NCI-H2196 (cell line): ENCODE measurements around the gene CXCR4.

Source experiments
- DNase-seq: peaks from one replicate; lab custom pipeline; 2025; ENCODE audit not compliant: unreplicated experiment; lab: John Stamatoyannopoulos, UW

Gene CXCR4

GRCh38 chr2:136117909-136118818 is at the start of gene CXCR4:
TSS of gene CXCR4 (minus strand) at chr2:136118149. CDS start at chr2:136118060, 89 bp downstream.
- peak; percentile 60 for DNase-seq

GRCh38 chr2:136164280-136164776 is 46.4 kb upstream of the CXCR4 start:
- no peak for DNase-seq

DNA sequence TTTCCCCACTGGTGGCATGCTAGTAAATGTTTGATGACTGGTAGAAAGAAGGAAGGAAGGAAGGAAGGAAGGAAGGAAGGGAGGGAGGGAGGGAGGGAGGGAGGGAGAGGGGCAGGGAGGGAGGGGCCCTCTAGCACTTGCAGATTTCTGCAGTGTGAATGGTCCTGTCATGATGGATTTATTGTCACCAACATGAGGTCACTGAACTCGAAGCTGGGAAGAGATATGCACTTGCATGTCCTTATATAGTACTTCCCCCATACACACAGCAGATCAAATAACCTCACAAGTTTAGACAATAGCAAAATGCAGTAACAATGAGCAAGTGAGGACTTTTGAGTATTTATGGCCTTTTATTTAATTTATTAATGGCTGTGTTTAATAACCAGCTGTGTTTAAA is 44.5 kb upstream of the CXCR4 start:
- DNase-seq = no peak

DNA sequence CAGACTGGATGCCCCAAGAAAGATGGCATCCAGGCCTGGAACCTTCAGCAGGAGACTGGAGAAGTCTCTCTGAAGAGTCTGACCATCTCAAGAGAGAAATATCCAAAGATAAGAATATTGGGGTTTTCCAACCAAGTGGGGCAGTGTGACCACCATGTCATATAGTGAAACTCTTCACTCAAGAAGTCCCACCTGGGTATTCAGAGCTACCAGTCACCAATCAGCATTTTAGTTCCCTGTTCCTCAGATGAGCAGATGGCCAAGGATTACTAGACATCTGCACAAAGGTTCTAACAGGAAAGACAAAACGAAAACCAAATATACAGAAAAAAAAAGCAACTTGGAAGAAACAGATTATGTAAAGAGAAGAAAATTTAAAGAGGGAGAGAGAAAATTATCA is 38.5 kb upstream of the CXCR4 start:
- DNase-seq = no peak

DNA sequence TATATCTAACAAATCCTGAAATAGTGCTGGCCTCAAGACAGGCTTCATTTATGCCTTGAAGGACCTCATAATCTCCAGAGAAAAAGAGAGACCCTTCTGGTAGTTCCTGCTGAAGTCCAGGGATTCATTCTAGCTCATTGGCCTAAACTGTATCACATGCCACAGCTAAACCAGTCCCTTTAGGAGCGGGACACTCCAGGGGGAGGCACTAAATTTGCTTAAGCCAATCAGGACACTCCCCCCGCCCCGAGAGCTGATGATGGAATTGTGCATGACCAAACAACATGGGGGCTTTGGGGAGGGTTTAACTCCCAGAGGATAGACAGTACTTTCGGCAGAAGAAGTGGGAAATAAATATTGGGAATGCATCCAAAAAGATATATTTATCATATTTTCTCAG is 36.4 kb upstream of the CXCR4 start:
- DNase-seq = no peak

DNA sequence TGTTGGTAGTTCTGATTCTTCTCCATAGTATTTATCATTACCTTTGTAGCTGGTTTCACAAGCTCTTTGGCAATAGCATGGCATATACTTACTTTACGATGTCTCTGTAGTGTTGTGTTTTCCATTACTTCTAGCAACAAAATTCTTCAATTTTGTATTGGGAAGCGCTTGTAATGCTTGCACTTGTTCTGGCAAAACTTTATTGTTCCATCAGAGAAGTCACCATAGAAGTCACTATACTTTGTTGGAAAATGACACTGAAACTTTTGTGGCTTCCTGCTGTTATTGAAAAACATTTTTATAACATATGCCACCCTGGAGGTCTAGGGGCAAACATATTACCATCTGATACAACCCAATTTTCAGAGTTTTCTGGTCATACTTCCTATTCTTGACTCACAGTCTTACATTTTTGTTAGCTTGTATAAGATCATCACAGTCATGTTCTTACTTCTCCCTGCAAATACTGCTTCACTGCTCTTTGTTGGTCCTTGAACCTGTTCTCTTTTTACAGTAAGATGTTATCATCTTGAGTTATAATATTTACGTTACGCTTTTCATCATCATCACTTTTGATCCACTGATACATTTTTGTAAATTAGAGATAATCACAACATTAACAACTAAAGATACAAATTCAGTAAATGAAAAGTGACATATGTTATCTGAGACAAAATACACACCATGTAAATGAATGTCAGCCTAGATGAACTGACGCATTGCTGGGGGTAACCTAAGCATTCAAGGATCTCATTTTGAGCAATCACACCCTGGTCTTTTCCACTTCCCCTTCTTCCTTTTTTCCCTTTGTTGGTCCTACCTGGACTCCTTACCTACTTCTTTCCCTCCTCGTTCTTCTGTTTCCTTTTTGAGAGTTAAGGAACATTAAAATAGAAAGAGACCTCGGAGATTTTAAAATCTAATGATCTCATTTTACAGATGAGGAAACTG is 33.3 kb upstream of the CXCR4 start:
- DNase-seq = no peak

DNA sequence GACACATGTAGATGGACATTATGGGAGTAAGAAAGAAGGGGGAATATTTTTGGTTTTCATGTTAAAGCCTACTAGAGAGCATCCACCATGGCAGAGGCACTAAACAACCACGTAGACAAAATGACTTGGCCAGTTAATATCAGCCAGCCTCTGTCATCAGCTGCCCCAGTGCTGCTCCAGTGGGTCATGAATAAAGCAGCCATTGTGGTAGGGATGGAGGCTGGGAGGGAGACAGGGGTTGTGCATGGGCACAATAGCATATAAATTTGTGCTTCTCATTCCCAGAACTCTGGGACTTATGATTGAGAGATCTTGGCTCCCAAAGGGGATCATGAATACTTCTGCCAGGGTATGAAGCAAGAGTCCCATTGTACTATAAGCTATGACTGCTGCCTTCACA is 31.1 kb upstream of the CXCR4 start:
- no peak for DNase-seq

GRCh38 chr2:136146564-136146963 is 28.6 kb upstream of the CXCR4 start:
- DNase-seq = no peak

GRCh38 chr2:136143603-136144451 is 25.9 kb upstream of the CXCR4 start:
- DNase-seq = no peak

- DNase-seq = peak; percentile 49
Observed at GRCh38 chr2:136141510-136142149, 23.7 kb upstream of the CXCR4 start.

GRCh38 chr2:136139631-136140030 is 21.7 kb upstream of the CXCR4 start:
- DNase-seq = no peak

- DNase-seq = no peak
Observed at GRCh38 chr2:136137982-136138381, 20.0 kb upstream of the CXCR4 start.

- no peak for DNase-seq
Observed at GRCh38 chr2:136136931-136137330, 19.0 kb upstream of the CXCR4 start.

GRCh38 chr2:136135921-136136906 is 18.3 kb upstream of the CXCR4 start:
- no peak for DNase-seq

DNA sequence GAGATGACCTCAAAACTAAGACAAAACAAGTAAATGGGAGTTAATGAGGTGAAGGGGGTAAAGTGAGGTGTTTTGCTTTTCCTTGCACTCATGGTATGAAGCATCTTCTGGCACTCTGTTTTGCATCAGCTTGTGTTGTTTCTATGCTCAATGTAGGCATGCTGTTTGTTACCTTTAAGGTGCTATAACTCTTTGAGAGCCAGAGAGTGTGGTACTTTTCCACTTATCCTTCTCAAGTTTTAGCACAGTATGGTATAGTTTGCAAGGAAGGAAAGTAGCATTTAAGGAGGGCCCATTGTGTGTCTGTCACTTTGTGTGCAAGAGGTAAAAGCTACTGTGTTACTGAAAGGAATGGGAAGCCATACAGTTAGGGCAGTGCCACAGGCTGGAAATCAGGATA is 17.5 kb upstream of the CXCR4 start:
- no peak for DNase-seq

DNA sequence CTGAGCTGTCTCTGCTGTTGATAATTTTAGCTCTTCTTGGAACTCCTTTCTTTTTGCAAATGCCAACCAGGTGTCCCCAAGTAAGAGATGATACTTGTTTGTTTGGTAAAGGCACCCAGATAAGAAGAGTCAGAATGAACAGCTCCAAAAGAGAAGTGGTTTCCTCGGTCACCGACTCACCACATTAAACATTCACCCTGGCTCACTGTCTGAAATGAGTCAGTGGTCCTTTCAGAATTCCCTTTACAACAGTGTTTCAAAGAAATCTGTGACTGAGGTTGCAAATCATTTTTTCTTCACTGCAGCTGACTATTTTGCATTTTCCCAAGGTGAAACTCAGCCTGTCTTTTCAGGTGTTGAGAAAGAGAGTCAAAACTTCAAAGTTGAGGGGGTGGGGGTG is 16.2 kb upstream of the CXCR4 start:
- no peak for DNase-seq

DNA sequence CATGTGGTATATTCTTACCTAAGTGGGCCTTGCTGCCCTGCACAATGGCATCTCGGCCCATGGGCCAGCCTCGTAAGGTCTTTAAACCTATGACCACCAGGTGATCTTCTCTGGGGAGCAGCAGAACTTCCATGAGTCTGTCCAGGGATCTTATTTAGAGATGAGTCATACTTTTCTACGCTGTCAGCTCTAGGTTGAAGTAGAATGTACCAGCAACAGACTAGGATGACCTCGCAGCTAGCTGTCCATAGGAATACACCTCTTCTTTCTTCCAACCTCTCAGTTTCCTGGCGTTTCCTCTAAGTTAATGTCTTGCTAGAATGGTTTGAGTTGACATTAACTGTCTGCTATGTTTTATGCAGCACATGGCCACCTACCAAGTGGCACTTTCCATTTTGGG is 15.6 kb upstream of the CXCR4 start:
- DNase-seq = no peak

DNA sequence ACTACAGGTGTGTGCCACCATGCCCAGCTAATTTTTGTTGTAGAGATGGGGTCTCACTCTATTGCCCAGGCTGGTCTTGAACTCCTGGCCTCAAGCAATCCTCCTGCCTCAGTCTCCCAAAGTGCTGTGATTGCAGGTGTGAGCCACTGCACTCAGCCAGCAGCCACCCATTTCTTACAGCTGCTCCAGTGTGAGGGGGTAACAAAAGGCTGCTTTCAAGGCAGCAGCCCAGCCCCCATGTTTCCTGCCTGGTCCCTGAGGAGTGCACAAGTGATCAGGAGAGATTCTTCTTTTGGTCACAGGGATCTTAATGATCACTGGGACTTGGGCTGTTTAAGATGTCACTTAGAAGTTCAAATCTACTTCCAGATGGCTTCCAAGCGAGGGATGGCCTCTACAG is 15.2 kb upstream of the CXCR4 start:
- no peak for DNase-seq

GRCh38 chr2:136132825-136133155 is 14.8 kb upstream of the CXCR4 start:
- no peak for DNase-seq
